Measurements from ENCODE around the gene RSPH3. TPM values are rescaled to one million over a fixed set of nuclear protein-coding genes. Genes with fewer than 3 reads are reported as not detected.

The RSPH3 gene, protein sequence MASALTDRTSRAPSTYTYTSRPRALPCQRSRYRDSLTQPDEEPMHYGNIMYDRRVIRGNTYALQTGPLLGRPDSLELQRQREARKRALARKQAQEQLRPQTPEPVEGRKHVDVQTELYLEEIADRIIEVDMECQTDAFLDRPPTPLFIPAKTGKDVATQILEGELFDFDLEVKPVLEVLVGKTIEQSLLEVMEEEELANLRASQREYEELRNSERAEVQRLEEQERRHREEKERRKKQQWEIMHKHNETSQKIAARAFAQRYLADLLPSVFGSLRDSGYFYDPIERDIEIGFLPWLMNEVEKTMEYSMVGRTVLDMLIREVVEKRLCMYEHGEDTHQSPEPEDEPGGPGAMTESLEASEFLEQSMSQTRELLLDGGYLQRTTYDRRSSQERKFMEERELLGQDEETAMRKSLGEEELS
- 24.7 TPM for total RNA-seq (2021; ENCODE audit: unreplicated experiment)
- 16.2 and 17.8 TPM in 2 replicates for polyA plus RNA-seq (2012)
- percentile 95 among the genes with signal in this experiment for Bru-seq, nascent RNA
- percentile 91 among the genes with signal in this experiment for BruChase-seq, experiment 1, labeled RNA remaining after a 6-hour chase
- BruChase-seq, experiment 2, labeled RNA remaining after a 2-hour chase = percentile 93 among the genes with signal in this experiment
- long read RNA-seq, full-length matches to known transcripts = 21 of 47 reads
- long read RNA-seq, partial matches to known transcripts = 7 of 47 reads
- long read RNA-seq, other reads (novel, unspliced or antisense) = 19 of 47 reads

- ATAC-seq (peak; percentile 80), DNase-seq (ENCODE audit: low read depth, low spot score) (peak; percentile 96)
- TF ChIP-seq, protein P1, sequence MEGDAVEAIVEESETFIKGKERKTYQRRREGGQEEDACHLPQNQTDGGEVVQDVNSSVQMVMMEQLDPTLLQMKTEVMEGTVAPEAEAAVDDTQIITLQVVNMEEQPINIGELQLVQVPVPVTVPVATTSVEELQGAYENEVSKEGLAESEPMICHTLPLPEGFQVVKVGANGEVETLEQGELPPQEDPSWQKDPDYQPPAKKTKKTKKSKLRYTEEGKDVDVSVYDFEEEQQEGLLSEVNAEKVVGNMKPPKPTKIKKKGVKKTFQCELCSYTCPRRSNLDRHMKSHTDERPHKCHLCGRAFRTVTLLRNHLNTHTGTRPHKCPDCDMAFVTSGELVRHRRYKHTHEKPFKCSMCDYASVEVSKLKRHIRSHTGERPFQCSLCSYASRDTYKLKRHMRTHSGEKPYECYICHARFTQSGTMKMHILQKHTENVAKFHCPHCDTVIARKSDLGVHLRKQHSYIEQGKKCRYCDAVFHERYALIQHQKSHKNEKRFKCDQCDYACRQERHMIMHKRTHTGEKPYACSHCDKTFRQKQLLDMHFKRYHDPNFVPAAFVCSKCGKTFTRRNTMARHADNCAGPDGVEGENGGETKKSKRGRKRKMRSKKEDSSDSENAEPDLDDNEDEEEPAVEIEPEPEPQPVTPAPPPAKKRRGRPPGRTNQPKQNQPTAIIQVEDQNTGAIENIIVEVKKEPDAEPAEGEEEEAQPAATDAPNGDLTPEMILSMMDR (IDR thresholded peaks at IDR 0.05 in 2 of 3, conservative IDR thresholded peaks at IDR 0.05 in 1 of 3; ENCODE audit: borderline replicate concordance in 1 of 3, insufficient read depth in 1 of 3, low read depth in 2 of 3, low read length in 2 of 3) = 0 out of 6 replicates have a peak, but pooled peaks of 1 of the 3 experiments have one; percentile 7
- TF ChIP-seq ZFX (IDR thresholded peaks at IDR 0.05) (peak; percentile 85), POLR2A (IDR thresholded peaks at IDR 0.05; ENCODE audit: borderline replicate concordance, extremely low read depth, insufficient read depth, insufficient read length) (peak; percentile 94), SRF (IDR thresholded peaks at IDR 0.05; ENCODE audit: low read depth) (no peak), POLR2AphosphoS5 (IDR thresholded peaks at IDR 0.05; ENCODE audit: low read depth, low read length) (peak; percentile 95)
- Histone ChIP-seq H2AFZ (ENCODE audit: low read depth, low read length, poor library complexity, severe bottlenecking) (no peak within 1 kb of the TSS), H3K27ac (ENCODE audit: low read depth, low read length) (peak within 1 kb of the TSS; percentile 85), H3K4me3 (replicated peaks in 1 of 2; ENCODE audit: low read depth in 1 of 2, low read length in 2 of 2) (peak within 1 kb of the TSS; percentile 88 to 92), H3K9ac (ENCODE audit: low read length) (peak within 1 kb of the TSS; percentile 89), H3K27me3 (ENCODE audit: insufficient read depth, low read length) (no peaks in the 10 kb centered on the region), H3K36me3 (ENCODE audit: control insufficient read depth in 1 of 2, insufficient read depth in 2 of 2, low read length in 2 of 2) (peaks cover 0 to 17% of the 10 kb centered on the region in 2 experiments; a peak in 1 of 4 replicates), H3K79me2 (ENCODE audit: insufficient read depth, low read length) (peaks cover 75% of the 10 kb centered on the region), H3K9me2 (ENCODE audit: insufficient read depth) (no peaks in the 10 kb centered on the region), H3K4me2 (ENCODE audit: low read length) (peak within 1 kb of the TSS; percentile 92), H3K9me3 (ENCODE audit: control insufficient read depth in 1 of 2, insufficient read depth in 1 of 2, low read depth in 1 of 2, low read length in 2 of 2) (no peaks in the 10 kb centered on the region), H4K20me1 (ENCODE audit: insufficient read depth) (no peaks in the 10 kb centered on the region), H3K4me1 (ENCODE audit: control insufficient read depth in 1 of 2, insufficient read depth in 2 of 2, low read length in 2 of 2) (peaks cover 37 to 69% of the 10 kb centered on the region in 2 experiments)
- RAD21 ChIA-PET (ENCODE audit: low non-redundant PET in 1 of 2, low total read pairs in 2 of 2, uncharacterized antibody in 2 of 2, unreplicated experiment in 2 of 2) = interaction anchor here in 1 of 2 experiments (1.1 kb wide), 1 partner anchor 180 kb away, joined by 3 read pairs; the partner anchor contains the start of gene EZR
- intact Hi-C loops (cut with micrococcal nuclease) = loop anchor here (5.0 to 10.0 kb wide), 3 partner anchors 148 to 355 kb away; partner anchors contain the start of gene DYNLT1
- POLR2A ChIA-PET = interaction anchor here (0.6 to 2.3 kb wide), 9 partner anchors 9 to 748 kb away, joined by 3 to 18 read pairs (median 3); partner anchors contain the start of gene EZR
- no TSS peak for BruUV-seq (replicated peaks)
- CTCF ChIA-PET = interaction anchor here (0.7 to 1.4 kb wide), 5 partner anchors 9 to 779 kb away, joined by 3 to 4 read pairs (median 4); no protein-coding TSS in a partner anchor
Observed at GRCh38 chr6:158999666-159000403, at the start of gene RSPH3. TSS of gene RSPH3 (minus strand) at chr6:159000202. CDS start at chr6:158999550, 652 bp downstream.

All from HCT116 (cell line).